NCI-H345 treated with DMSO at 0.1 percent for 48 hours (cell line): Measurements from ENCODE around the gene DDX10.
A peak's percentile ranks its signal among the peaks of the same experiment; 100 is the strongest.
"Not testable (repeated sequence)": the region's sequence is repeated elsewhere in the genome, so short reads cannot be mapped to it uniquely, and the experiment has no call there.

ENCODE experiments used
- DNase-seq: peaks from one replicate; lab custom pipeline; 2025; ENCODE audit not compliant: unreplicated experiment; lab: John Stamatoyannopoulos, UW

The DDX10 gene

GRCh38 chr11:108713076-108713790 is 48.4 kb downstream of the DDX10 start:
- DNase-seq, result no peak

- DNase-seq, result no peak
These were observed 50.4 kb downstream of the DDX10 start for GRCh38 chr11:108715239-108715638.

DNA sequence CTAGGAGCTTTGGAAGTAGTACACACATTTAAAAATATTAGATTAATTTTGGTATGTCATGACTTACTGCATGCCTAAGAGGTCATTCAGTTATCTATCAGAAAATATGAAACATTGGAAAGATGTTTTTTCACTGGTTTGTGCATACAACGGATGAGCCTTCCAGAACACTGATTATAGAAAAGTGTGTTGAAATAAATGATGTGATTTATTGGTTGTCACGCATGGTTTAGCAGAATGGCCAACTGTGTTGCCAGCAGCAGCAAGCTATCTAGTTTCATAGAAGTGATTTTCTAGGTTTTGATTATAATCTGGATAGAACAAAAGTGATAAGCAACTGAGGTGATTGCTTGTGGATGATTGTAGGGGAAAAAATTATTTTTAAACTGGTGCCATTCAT is 53.6 kb downstream of the DDX10 start:
- no peak for DNase-seq

- no peak for DNase-seq
These were observed 60.3 kb downstream of the DDX10 start for GRCh38 chr11:108724974-108725689.

DNA sequence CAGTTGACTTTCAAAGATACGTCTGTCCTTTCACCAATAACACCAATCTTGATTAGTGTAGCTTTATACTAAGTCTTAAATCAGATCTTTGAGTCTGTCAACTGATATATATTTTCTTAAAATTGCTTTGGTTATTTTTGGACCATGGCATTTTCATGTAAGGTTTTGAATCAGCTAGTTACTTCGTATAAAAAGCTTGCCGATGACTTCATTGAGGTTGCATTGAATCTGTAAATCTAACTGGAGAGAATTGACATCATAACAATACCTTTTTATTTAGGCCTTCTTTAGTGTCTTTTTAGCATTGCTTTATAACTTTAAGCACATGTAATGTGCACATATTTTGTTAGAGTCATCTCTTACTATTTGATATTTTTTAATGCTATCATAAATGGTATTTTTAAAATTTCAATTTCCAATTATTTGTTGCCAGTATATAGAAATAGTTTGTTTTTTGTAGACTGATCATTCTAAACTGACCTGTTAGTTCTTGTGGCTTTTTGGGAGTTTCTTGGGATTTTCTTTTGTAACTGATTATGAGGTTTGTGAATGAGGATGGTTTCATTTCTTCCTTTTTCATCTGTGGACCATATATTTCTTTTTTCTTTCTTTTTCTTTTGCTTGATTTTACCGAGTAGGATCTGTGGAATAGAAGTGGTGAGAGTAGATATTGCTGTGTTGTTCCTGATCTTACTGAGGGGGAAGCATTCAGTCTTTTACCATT is 61.4 kb downstream of the DDX10 start:
- no peak for DNase-seq

- DNase-seq, result no peak
These were observed 62.8 kb downstream of the DDX10 start for GRCh38 chr11:108727665-108728064.

GRCh38 chr11:108729227-108729871 is 64.5 kb downstream of the DDX10 start:
- no peak for DNase-seq

DNA sequence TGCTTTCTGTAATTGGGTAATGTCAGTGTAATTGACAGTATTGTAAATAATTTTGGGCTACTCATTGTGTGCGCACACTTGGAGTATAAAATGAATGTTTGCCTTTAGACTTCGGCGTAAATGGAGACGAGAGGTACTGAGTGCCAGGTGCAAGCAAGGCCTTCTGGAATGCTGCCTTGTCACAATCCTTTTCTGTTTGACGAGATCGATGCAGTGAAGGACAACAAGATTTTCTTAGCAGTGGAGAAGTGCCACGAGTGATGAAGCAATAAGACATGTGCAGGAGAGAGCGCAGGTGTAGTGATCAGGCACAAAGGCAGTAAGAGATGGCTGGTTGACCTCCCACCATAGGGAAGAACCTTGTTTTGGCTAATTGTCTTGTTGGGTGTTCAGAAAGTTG is 67.5 kb downstream of the DDX10 start:
- peak; percentile 76 for DNase-seq

DNA sequence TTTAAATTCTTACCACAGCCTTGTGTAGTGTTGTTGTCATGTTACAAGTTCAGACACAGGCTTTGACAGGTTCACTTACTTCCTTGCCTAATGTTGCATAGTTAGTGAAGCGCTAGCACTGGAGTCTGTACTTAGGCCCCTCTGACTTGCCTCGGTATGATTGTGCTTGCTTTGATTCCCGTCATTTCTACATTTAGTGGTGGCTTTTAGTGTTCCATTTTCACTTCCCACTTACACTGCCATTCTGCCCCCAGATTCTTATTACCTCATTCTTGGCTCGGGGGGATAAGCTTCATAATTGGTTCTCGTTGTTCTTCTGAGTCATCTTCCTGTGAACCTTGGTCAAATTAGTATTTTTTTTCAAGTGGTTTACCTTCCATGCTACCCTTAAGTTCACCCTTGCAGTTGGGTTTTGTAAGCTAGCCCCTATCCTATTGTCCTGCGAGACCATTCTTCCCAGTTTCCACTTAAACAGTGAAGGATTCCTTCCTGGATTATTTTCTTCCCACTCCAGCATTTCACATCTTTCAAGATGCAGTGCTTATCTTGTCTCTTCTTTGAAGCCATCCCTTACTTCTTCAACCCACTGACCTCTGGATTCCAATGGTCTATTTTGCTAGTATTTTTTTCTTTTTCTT is 68.7 kb downstream of the DDX10 start:
- no peak for DNase-seq

GRCh38 chr11:108734283-108734682 is 69.4 kb downstream of the DDX10 start:
- DNase-seq, result no peak

DNA sequence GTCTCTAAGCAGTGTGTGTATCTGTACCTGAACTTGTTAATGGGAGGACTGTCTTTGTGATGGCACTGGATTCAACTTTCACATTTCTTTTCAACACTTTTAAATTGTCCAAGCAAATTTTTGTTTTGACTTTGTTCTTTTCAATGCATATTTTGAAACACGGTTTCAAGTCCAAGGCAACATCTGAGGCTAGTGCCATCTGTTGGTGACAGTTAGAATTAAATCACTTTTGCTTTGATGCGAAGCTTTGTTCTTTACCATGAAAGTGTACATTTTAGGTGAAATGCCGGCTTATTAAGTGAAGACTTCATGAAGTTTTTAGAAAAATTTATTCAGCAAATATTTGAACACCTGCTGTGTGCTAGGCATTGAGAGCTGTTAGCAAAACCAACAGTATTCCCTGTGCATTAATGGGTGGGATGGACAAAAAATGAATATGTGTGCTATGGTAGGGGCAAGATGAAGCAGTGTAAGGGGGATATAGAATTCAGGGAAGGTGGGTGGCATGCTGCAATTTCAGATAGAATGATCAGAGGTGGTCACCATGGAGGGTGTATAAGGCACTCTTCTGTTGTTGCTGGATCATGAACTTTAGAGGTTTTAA is 70.2 kb downstream of the DDX10 start:
- no peak for DNase-seq

DNA sequence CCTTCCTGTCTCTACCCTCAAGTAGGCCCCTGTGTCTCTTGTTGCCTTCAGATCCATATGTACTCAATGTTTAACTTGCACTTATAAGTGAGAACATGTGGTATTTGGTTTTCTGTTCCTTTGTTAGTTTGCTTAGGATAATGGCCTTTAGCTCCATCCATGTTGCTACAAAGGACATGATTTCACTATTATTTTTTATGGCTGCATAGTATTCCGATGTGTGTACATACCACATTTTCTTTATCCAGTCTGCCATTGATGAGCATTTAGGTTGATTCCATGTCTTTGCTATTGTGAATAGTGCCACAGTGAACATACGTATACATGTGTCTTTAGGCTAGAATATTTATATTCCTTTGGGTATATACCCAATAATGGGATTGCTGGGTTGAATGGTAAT is 75.3 kb downstream of the DDX10 start:
- not testable (repeated sequence) for DNase-seq

DNA sequence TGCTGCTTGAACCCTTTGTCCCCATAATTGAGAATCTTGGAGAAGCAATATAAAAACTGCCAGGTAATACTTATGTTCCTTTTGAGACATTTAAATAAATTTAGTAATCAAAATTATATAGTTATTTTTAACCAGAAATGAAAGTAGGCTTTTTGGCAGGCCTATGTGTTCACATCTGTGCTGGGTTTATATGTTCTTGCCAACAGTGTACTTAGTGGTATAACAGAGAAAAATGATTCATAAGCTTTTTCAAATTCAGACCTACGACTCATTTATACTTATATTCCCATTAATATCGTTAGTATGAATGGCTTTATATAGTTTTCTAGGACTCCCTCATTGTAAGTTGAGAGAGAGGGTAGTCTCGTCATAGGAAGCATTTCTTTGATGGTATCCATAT is 79.0 kb downstream of the DDX10 start:
- DNase-seq, result no peak

DNA sequence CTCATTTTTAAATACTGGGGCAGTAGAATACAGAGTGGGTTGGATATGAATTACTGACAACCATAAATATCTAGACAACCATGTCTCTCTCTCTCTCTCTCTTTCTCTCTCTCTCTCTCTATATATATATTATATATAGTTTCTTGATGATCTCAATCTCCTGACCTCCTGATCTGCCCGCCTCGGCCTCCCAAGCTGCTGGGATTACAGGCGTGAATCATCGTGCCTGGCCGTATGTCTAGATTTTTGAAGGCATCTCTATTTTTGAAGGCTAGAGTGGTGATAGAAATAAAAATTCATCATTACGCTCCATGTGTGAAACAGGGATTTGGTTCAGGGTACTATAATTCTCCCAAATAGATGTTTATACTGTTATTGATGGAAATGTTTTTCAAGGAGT is 84.1 kb downstream of the DDX10 start:
- no peak for DNase-seq

- DNase-seq, result no peak
These were observed 86.6 kb downstream of the DDX10 start for GRCh38 chr11:108751444-108751843.

DNA sequence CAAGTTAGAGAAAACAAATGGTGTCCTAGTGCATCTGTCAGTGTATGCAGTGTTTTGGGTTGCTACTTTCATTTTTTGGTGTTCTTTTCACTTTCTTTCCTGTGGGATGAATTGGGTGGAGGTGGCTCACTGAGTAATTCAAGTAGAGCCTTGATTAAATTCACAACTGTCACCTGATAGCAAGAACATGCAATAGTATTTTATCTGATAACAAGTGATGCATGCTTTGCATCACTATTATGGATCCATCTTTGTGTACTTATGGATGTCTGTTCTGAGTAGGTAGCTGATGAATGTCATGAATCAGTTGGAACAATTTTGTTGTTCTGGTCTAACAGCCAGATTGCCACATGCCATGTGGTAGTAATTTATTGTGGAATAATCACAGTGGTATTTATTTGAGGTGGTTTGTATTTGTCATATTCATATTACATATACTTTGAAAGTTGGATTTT is 87.5 kb downstream of the DDX10 start:
- no peak for DNase-seq

DNA sequence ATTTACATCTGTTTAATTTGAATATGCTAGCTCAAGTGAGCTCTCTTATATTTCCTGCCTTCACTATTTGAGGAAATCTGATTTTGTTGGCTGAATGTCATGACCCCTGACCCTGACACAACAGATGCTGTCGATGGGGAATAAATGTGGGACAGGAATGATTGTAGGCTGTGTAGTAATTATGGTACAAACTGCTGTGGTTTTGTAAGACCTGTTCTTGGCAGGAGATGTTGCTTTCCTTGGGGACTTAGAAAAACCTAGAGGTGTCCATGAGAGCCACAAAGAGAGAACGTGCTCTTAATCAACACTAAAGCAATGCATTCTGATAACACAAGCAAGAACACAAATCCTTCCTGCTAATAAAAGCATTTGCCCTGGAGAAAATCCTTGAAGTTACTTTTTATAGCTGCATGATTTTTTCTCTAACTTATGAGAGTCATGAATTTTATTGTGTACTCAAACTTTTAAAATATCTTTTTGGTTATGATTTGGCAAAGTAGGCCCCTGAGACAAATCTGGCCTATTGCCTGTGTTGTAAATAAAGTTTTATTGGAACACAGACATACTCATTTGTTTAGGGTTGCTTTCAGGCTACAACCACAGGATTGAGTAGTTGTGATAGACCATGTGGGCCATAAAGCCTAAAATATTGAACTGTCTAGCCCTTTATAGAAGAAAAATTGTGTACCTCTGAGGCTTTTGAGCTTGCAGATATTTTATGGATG is 90.2 kb downstream of the DDX10 start:
- DNase-seq, result no peak

GRCh38 chr11:108757630-108758029 is 92.8 kb downstream of the DDX10 start:
- DNase-seq, result no peak

DNA sequence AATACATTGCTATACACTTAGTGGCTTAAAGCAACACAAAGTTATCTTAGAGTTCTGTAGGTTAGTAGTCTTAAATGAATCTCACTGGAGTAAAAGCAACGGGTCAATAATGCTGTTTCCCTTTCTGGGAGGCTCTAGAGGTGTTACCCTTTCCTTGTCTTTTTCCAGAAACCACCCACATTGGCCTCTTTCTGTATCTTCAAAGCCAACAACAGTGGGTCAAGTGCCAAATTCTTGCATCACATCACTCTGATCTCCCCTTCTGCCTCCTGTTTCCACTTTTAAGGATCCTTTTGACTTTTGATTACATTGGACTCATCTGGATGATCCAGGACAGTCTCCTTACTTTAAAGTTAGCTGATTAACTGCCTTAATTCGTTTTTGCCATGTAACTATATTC is 93.6 kb downstream of the DDX10 start:
- DNase-seq, result no peak

DNA sequence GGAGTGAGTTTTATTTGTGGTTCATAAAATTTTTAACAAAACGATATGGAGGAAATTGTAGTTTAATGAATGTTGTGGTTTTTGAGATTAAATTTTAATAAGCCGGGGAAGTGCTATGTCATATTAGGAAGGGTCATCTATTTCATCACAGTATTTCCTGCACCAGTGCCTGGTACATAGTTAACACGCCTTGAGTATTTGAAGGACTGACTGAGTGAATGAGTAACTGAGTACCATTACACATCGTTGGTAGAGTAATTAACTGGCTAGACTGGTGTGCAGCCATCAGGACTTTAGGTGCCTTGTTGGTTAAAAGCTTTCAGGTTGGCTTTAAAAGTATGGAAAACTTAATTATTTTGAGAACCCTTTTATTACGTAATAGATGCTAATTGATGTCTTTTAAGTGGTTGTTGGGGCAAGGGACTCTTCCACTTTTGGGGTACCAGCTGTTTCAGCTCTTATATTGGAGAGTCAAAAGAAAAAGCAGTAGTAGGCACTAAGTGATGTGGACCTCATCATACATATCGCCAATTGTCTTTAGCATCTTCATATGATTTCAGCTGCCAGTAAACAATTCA is 101.8 kb downstream of the DDX10 start:
- no peak for DNase-seq
